ENCODE measurements around the gene DPM2. TPM values are rescaled to one million over a fixed set of nuclear protein-coding genes. Genes with fewer than 3 reads are reported as not detected.

The DPM2 gene
- total RNA-seq, 1 donor from 2014 or later: 65.1 TPM

DNA sequence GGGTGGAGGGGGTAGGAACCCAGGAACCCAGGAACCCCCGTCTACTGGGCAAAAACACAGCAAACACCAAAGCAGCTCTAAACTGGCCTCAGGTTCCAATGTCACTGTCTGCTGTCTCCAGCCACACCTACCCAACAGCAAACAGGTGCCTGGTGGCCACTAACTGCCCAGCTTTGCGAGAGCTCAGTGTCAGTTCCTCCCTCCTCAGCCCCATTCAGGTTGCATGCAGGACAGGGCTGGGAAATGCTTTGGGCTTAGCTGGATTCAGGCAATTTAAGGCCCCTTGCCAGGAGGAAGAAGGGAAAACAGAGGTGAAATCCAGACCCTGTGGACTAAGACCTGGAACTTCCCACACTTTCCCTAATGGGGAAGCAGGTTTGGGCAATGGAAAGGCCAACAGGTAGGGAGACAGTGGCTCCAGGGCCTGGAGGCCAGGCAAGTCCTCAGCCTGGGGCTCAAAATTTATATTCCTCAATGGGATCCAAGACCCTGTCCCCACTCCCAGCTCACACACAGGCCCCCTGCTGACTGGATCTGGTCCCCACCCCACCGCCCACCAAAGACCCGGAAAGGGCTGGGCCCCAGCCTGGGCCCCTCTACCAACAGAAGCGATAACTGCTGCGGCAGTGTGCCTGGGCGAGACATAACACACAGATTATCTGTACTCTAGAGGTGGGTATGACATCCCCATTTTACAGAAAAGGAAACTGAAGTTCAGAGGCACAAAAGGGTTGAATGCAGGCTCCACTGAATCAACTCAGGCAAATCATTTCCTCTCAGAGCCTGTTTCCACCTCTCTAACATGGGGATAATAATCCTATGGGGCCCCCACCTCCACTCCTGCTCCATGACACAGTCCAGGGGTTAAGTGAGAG is 39.6 kb upstream of the DPM2 start:
- H3K4me1 Mint-ChIP-seq: peaks cover 73% of the 10 kb centered on the region
- H3K27me3 Mint-ChIP-seq: no peaks in the 10 kb centered on the region
- DNase-seq: peak; percentile 61
- peaks cover 25% of the 10 kb centered on the region for H3K36me3 Mint-ChIP-seq (ENCODE audit: low read depth)
- H3K4me3 Mint-ChIP-seq: peak overlapping the region; percentile 96
- peak overlapping the region; percentile 85 for H3K27ac Mint-ChIP-seq
- no peaks in the 10 kb centered on the region for H3K9me3 Mint-ChIP-seq
- intact Hi-C loops (cut with micrococcal nuclease): no loop called here

- peak; percentile 69 for DNase-seq
- Mint-ChIP-seq H3K4me3 (peak overlapping the region; percentile 96), H3K4me1 (peaks cover 75% of the 10 kb centered on the region), H3K36me3 (ENCODE audit: low read depth) (peaks cover 26% of the 10 kb centered on the region), H3K27me3 (no peaks in the 10 kb centered on the region), H3K27ac (peak overlapping the region; percentile 96), H3K9me3 (no peaks in the 10 kb centered on the region)
- intact Hi-C loops (cut with micrococcal nuclease): no loop called here
Observed at GRCh38 chr9:127976498-127976897, 38.8 kb upstream of the DPM2 start.

DNA sequence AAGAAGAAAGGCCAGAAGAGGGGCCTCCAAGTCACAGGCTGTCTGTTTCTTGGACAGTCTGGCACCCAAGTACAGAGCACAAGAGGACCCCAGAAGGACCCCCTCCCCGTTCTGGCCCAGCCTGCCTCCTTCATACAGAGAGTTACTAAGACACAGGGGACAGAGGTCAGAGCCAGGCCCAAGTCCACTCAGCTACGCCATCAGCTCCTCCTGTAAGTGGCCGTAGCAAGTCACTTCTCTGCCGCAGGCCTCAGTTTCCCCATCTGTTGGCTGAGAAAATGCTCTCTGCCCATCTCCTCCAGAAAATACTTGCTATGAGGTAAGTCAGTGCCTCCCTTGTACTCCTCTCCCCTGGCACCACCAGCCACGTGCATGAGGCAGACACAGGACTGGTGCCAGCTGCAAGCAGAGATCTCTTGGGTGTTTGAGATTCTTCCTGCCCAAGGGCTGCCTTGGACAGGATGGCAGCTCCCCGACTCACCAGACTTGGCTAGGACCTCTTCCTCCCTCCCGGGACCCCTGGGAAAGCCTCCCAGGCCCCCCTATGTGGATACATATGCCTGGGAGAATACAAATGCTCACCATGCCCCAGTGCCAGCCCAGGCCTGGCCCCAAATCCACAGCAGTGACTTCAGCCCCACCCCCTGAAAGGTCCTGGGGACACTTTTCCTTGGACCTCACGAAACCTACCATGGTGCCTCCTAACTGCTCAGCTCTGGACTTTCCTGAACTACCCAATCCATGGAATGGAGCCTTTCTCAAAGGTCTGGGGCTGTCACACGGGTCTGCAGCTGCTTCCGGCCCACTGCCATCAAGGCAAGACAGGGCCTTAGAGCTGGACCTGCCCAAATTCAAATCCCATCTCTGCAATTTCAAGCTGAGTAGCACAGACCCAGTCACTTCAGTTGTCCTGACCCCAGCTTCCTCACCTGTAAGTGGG is 38.0 kb upstream of the DPM2 start:
- H3K4me3 Mint-ChIP-seq: peak overlapping the region; percentile 96
- H3K9me3 Mint-ChIP-seq: no peaks in the 10 kb centered on the region
- H3K27ac Mint-ChIP-seq: peak overlapping the region; percentile 96
- peaks cover 79% of the 10 kb centered on the region for H3K4me1 Mint-ChIP-seq
- intact Hi-C loops (cut with micrococcal nuclease): no loop called here
- DNase-seq: peak; percentile 58
- H3K36me3 Mint-ChIP-seq (ENCODE audit: low read depth): peaks cover 26% of the 10 kb centered on the region
- no peaks in the 10 kb centered on the region for H3K27me3 Mint-ChIP-seq

GRCh38 chr9:127974769-127975261 is 37.2 kb upstream of the DPM2 start:
- intact Hi-C loops (cut with micrococcal nuclease): no loop called here
- Mint-ChIP-seq H3K36me3 (ENCODE audit: low read depth) (peaks cover 27% of the 10 kb centered on the region), H3K27ac (peak overlapping the region; percentile 96), H3K27me3 (no peaks in the 10 kb centered on the region), H3K9me3 (no peaks in the 10 kb centered on the region), H3K4me1 (peaks cover 86% of the 10 kb centered on the region), H3K4me3 (peak overlapping the region; percentile 96)
- DNase-seq: no peak

GRCh38 chr9:127974001-127974768 is 36.5 kb upstream of the DPM2 start:
- H3K36me3 Mint-ChIP-seq (ENCODE audit: low read depth): peaks cover 30% of the 10 kb centered on the region
- peak overlapping the region; percentile 96 for H3K4me3 Mint-ChIP-seq
- peaks cover 91% of the 10 kb centered on the region for H3K4me1 Mint-ChIP-seq
- DNase-seq: no peak
- H3K9me3 Mint-ChIP-seq: no peaks in the 10 kb centered on the region
- H3K27me3 Mint-ChIP-seq: no peaks in the 10 kb centered on the region
- peak overlapping the region; percentile 96 for H3K27ac Mint-ChIP-seq
- intact Hi-C loops (cut with micrococcal nuclease): no loop called here

DNA sequence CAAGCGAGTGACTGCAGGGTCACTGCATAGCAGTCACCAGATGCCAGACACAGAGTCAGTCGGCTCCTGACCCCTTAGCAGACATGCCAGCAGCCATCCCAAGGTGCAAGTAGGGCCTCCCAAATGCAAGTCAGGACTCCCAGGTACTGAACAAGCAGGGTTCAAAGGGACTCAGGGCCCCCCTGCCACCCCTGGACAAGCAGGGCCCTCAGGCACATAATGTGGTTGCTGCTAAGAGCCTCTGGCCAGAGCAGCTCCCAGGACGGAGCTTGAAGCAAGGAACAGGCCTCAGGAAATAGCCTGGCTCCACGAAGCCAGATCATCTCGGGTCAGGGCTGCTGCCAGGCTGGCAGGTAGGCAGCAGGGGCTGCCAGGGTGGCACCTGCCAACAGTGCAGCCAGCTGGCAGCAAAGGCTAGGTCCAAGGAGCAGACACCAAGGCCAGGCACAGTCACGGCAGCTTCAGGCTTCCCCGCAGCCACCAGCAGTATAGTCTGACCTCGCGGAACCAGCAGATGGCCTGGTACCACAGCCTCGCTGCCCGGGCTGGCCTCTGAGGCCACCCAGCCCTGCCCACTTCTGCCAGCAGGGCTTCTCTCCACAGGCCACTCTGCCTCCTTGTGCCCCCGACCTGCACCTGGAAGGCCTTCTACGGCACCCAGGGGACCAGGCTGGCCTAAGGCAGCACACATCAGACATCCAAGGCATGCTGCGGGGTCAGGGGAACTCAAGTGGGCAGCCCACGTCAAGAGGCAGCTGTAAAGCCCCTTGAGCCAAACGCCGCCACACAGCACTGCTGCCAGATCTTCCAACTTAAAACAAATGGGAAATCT is 35.7 kb upstream of the DPM2 start:
- no peak for DNase-seq
- Mint-ChIP-seq H3K9me3 (no peaks in the 10 kb centered on the region), H3K36me3 (ENCODE audit: low read depth) (peaks cover 27% of the 10 kb centered on the region), H3K27ac (peak overlapping the region; percentile 96), H3K27me3 (no peaks in the 10 kb centered on the region), H3K4me1 (peaks cover 94% of the 10 kb centered on the region), H3K4me3 (peak overlapping the region; percentile 96)
- intact Hi-C loops (cut with micrococcal nuclease): no loop called here

DNA sequence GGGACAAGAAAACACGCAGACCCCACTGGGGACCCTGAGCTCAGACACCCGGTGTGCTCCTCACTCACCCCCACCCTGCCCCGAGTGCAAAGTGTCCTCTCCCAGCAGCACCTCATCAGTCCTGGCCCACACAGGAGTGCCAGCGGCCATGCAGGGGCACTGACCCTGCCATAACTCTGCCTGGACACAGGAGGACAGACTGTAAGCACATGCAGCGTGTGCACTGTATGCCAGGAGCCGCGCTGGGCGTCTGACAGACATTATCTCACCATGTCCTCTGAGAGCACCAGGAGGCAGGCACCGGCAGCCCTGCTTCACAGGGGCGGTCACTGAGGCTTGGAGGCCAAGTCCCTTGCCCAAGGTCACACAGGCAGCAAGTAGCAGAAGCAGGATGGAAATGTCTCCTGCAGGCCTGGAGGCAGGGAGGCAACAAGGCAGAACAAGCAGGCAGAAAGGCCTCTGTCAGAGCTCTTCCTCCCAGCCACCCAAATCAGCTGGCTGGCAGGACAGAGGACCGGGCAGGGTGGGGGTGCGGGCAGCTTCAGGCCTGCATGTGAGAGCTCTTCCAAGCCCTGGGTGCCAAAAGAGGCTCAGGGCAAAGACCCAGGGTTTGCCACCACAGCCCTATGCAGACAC is 34.7 kb upstream of the DPM2 start:
- Mint-ChIP-seq H3K27ac (peak overlapping the region; percentile 96), H3K4me3 (peak overlapping the region; percentile 96), H3K4me1 (peaks cover 96% of the 10 kb centered on the region), H3K9me3 (no peaks in the 10 kb centered on the region), H3K36me3 (ENCODE audit: low read depth) (peaks cover 20% of the 10 kb centered on the region), H3K27me3 (no peaks in the 10 kb centered on the region)
- intact Hi-C loops (cut with micrococcal nuclease): no loop called here
- DNase-seq: peak; percentile 68

- DNase-seq: peak; percentile 79
- Mint-ChIP-seq H3K27me3 (no peaks in the 10 kb centered on the region), H3K4me1 (peaks cover 97% of the 10 kb centered on the region), H3K4me3 (peak overlapping the region; percentile 96), H3K36me3 (ENCODE audit: low read depth) (peaks cover 21% of the 10 kb centered on the region), H3K9me3 (no peaks in the 10 kb centered on the region), H3K27ac (peak overlapping the region; percentile 96)
- intact Hi-C loops (cut with micrococcal nuclease): loop anchor here (2.0 kb wide), 2 partner anchors 17 to 29 kb away; no protein-coding TSS in a partner anchor
Observed at GRCh38 chr9:127971357-127972235, 33.9 kb upstream of the DPM2 start.

- H3K9me3 Mint-ChIP-seq: no peaks in the 10 kb centered on the region
- peaks cover 17% of the 10 kb centered on the region for H3K36me3 Mint-ChIP-seq (ENCODE audit: low read depth)
- H3K27me3 Mint-ChIP-seq: no peaks in the 10 kb centered on the region
- peak overlapping the region; percentile 89 for H3K27ac Mint-ChIP-seq
- H3K4me3 Mint-ChIP-seq: peak overlapping the region; percentile 96
- H3K4me1 Mint-ChIP-seq: peaks cover 95% of the 10 kb centered on the region
- intact Hi-C loops (cut with micrococcal nuclease): loop anchor here (1.0 to 2.0 kb wide), 6 partner anchors 9 to 61 kb away; no protein-coding TSS in a partner anchor
- peak; percentile 92 for DNase-seq
Observed at GRCh38 chr9:127970401-127971313, 33.0 kb upstream of the DPM2 start.

DNA sequence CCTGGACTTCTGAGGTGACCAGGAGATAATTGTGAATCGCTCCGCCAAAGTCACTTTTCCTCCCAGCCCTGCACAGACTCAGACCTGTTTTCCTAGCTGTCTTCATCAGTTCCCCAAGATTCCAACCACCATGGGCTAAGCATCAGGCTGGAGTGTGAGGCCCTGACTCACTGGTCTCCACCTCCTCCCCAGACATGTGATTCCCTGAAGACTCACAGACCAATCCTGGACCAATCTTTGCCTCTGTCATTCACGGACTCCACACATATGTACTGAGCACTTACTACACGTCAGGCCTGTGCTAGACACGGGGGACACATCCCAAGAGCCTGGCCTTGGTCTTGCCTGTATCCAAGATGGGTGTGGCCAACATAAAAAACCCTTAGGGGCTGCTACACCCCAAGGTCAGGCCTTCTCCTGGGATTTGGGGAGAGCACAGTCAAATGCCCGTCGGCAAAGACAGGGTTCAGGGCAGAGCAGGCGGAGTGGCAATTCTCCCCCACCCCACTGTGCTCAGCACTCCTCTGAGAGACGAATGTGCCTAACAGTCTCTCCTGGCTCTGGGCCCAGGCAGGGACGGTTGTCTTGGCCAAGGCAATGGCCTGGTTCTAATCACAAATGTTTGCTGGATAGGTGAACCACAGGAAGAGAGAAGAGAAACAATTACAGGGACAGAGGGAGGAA is 31.2 kb upstream of the DPM2 start:
- intact Hi-C loops (cut with micrococcal nuclease): no loop called here
- Mint-ChIP-seq H3K36me3 (ENCODE audit: low read depth) (peaks cover 16% of the 10 kb centered on the region), H3K27ac (peak overlapping the region; percentile 89), H3K9me3 (no peaks in the 10 kb centered on the region), H3K4me1 (peaks cover 91% of the 10 kb centered on the region), H3K27me3 (no peaks in the 10 kb centered on the region), H3K4me3 (peak overlapping the region; percentile 96)
- DNase-seq: no peak
